Amygdala (tissue), 56 donors: ENCODE results near the gene GYPC.
"Not testable (repeated sequence)": the region's sequence is repeated elsewhere in the genome, so short reads cannot be mapped to it uniquely, and the experiment has no call there.

Experiments
- DNase-seq, 56 donors: peaks; one replicate each; lab custom pipeline; 2025; lab: John Stamatoyannopoulos, UW

The GYPC gene

DNA sequence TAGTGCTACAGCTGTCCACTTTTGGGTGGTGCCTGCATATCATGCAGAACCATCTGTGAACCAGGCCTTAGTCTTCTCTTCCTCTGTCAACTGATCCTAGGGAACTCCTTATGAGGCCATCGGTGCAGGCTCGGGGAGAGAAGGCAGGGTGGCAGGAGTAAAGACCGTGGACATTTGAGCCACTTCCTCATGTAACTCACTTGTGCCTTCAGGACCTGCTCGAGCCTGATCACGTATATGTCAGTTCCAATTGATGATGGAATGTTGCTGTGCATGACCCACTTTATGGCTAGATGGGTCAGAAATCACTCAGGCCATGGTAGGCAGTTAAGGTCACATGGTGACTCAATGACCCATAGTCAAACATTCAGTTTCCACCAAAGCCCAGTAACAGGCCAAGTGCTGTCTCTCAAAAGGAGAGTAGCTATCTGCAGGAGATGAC is 7.6 kb upstream of the GYPC start:
- not testable (repeated sequence) for DNase-seq

- no peak for DNase-seq
These were observed 6.9 kb upstream of the GYPC start for GRCh38 chr2:126649101-126649500.

DNA sequence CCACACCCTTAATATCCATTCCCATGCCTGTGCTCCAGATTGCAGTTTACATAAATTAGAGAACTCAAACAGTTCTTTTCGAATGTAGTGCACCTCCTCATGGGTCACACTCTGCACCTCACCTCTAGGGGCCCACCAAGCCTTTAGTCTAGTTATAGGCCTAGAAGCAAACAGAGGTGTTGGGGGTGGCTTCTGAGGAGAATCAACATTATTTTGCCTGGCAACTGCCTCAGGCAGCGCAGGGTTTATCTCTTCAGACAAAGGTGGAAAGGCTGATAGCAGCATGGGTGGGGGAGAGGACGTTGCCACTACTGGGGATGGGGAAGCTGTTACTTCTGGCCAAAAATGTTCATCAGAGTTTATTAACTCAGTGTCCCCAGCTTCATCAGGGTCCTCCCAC is 5.0 kb upstream of the GYPC start:
- DNase-seq, result no peak

- DNase-seq, result no peak
These were observed 3.6 kb upstream of the GYPC start for GRCh38 chr2:126652323-126652891.

- no peak for DNase-seq
These were observed 2.8 kb upstream of the GYPC start for GRCh38 chr2:126653109-126653508.

DNA sequence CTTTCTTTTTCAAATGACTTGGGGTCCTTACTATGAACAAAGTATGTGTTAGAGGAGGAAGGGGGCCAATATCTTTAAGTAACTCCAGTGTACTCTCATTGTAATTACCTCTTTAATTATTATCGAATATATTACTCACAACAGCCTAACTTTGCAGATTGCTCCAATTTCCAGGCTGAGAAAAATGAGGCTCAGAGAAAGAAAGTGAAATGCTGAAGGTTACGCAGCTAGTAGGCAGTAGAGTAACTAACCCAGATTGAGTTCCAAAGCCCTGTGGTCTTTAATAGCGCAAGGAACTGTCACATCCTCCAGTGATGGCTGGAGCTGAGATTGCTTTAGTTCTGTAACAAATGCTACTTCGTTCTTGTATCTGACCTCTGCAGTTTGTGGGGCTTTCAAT is 2.2 kb upstream of the GYPC start:
- DNase-seq, result no peak

GRCh38 chr2:126655051-126655450 is 907 bp upstream of the GYPC start:
- no peak for DNase-seq

DNA sequence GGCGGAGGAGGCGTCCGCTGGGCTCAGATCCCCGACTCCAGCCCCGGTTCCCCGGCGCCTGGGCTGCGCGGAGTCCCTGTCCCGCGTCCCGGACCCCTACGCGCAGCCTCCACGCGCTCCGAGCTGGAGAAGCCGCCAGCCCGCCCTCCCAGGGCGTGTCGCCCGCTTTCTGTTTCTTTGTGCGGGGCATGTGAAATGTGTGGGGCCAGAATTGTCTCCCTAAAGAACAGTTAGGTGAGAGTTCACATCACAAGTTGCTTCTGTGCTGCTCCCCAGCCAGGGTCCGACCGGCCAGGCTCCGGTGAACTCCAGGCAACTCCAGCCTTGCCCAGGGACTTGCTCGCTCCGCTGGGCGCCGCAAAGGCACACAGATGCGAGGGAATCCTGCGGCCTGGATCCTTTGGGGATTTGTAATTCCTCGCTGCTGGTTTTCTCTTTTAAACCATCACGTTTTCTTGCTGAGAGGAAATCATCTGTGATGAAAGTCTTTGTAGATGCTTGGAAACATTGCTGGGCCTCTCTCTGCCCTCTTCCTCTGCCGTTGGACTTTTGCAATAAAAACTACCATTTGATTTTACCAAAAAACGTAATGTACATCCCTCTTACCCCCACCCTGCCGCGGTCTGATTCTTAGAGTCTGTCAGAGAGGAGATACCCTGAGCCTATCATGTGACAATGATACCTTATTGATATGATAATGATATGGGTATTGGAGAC is 631 bp downstream of the GYPC start:
- DNase-seq, result peak in 4 of 56 donors; percentile 19 to 34 (median 24)

GRCh38 chr2:126657148-126657635 is 1.2 kb downstream of the GYPC start:
- peak in 4 of 56 donors; percentile 16 to 20 (median 16) for DNase-seq

DNA sequence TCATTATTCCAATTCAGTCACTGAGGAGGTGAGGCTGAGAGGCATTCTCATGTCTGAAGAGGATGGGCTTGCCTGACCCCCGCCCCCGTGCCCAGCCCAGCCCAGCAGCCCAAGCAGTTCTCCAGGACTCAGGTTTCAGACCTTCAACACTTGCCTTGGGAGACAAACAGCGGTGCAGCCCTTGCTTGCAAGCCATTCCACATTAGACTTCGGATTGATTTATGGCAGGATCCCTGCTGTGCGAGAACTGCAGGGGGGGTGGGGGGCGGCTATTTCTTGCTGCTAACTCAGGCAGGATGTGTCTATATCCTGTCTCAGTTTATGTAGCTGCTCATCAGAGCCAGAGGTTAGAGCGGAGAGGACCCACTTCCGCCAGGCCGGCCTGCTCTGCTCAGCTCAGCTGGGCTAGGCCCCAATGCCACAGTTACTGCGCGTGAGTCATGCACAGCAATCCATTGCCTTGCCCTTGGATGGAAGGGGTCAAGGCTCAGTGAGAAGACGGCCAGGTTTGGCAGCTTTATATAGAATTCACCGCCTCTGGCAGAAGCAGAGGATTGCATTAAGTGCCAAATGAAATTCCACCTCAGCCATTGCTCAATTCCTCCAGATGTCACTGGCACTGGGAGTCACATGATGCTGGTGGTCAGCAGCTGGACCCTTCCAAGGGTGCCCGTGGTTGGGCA is 1.8 kb downstream of the GYPC start:
- peak in 2 of 56 donors; percentile 16 to 18 for DNase-seq

GRCh38 chr2:126658319-126658904 is 2.5 kb downstream of the GYPC start:
- no peak for DNase-seq

- no peak for DNase-seq
These were observed 3.1 kb downstream of the GYPC start for GRCh38 chr2:126658905-126659561.

GRCh38 chr2:126659562-126660467 is 3.9 kb downstream of the GYPC start:
- DNase-seq, result no peak

DNA sequence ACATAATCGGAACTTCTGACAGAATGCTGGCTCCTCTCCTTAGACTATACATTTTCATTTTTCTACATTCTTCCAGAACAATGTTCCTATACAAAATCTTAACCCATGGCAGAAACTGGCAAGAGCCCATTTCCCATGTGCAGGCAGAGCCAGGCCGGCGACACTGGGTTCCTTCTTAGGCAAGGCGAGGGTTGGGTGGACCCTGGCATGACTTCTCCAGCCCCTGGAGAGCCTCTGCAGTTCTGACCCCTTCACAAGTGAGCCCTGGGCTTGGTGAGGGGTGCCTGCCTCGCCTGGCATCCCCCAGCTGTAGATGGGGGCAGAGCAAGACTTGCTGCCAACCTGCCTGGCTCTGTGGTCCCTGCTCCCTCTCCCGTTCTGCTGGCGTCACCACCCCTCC is 5.0 kb downstream of the GYPC start:
- no peak for DNase-seq

DNA sequence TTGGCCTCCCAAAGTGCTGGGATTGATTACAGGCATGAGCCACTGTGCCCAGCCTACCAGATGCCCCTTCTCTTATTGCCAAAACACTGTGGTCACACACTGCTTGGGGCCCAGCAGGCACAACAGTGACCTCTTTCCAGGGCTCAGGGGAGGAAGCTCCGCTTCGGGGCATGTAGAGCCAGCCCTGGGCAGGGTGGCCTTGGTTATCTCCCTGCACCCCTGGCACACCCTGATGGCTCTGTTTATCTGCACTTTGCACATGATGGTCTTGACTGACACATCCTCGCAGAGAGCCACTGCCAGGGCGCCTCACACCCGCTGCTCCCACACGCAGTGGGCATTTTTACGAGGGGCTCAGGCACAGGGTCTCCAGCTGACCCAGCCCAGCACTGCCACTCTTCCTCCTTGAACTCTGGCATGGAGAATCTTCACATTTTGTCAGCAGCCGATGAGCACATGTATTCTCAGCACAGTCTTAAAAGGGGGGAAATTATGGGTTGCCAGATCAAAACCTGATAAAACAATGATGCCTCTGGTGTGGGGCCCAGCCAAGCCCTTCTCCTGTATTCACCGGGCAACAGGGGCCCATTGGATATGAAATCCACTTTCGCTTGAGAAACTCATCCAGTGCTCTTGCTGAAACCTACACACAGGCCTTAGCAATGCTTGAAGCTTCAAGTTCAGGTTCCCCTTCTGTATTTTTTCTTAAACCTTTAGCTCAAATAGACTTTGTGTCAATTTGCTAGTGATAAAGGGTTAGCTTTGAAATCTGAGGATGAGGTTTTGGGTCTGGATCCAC is 5.9 kb downstream of the GYPC start:
- DNase-seq, result no peak

GRCh38 chr2:126662621-126663020 is 6.7 kb downstream of the GYPC start:
- no peak for DNase-seq

GRCh38 chr2:126663184-126663963 is 7.4 kb downstream of the GYPC start:
- no peak for DNase-seq

GRCh38 chr2:126664234-126664633 is 8.3 kb downstream of the GYPC start:
- DNase-seq, result no peak
